ENCODE results near the gene HNMT.
A peak's percentile ranks its signal among the peaks of the same experiment; 100 is the strongest.
"Not testable (repeated sequence)": the region's sequence is repeated elsewhere in the genome, so short reads cannot be mapped to it uniquely, and the experiment has no call there.

Gene HNMT

GRCh38 chr2:138043588-138043987 is 79.3 kb downstream of the HNMT start:
- FAIRE-seq; DNase-seq (ENCODE audit: low spot score): not testable (repeated sequence)

- DNase-seq (ENCODE audit: low spot score) (no peak), FAIRE-seq (no peak)
Measured at GRCh38 chr2:138058427-138058826, 94.2 kb downstream of the HNMT start.

- no peak for FAIRE-seq
- DNase-seq (ENCODE audit: low spot score): no peak
Measured at GRCh38 chr2:138059487-138060300, 95.4 kb downstream of the HNMT start.

GRCh38 chr2:138060301-138060635 is 96.0 kb downstream of the HNMT start:
- FAIRE-seq (no peak), DNase-seq (ENCODE audit: low spot score) (peak; percentile 59)

- no peak for FAIRE-seq
- no peak for DNase-seq (ENCODE audit: low spot score)
Measured at GRCh38 chr2:138061961-138062360, 97.7 kb downstream of the HNMT start.

GRCh38 chr2:138063181-138063580 is 98.9 kb downstream of the HNMT start:
- no peak for FAIRE-seq
- DNase-seq (ENCODE audit: low spot score): no peak

Measured in RCC 7860 (cell line).